T-helper 22 cell (primary cell): ENCODE data around the gene PHF21B.

ENCODE experiments used
- DNase-seq: peaks from one replicate; pipeline ENCODE4 v3.0.0-alpha.2; 2020; ENCODE audit warnings: low read depth

Gene PHF21B

DNA sequence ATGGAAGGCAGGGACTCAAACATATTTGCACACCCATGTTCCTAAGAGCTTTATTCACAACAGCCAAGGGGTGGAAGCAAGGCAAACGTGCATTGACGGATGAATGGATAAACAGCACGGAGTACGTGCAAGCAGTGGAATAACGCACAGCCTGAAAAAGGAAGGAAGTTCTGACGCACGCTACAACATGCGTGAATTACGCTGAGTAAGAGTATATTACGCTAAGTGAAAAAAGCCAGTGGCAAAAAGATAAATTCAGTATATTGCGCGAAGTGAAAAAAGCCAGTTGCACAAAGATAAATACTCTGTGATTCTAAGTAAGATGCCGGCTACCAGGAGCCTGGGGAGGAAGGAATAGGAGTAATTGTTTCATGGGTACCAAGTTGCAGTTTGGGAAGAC is 19.5 kb downstream of the PHF21B start:
- DNase-seq = no peak

DNA sequence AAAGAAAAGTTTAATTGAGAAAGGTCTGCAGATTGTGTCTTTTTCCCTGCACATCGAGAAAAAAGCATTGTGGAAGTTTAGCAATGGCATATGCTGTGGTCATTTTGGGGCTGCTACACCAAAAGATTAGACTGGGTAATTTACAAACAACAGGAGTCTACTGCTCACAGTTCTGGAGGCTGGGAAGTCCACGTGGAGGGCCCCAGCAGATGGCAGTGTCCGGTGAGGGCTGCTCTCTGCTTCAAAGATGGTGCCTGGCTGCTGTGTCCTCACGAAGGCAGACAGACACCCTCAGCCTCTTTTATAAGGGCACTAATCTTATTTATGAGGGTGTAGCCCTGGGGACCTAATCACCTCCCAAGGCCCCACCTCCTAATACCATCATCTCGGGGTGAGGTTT is 21.1 kb downstream of the PHF21B start:
- no peak for DNase-seq

DNA sequence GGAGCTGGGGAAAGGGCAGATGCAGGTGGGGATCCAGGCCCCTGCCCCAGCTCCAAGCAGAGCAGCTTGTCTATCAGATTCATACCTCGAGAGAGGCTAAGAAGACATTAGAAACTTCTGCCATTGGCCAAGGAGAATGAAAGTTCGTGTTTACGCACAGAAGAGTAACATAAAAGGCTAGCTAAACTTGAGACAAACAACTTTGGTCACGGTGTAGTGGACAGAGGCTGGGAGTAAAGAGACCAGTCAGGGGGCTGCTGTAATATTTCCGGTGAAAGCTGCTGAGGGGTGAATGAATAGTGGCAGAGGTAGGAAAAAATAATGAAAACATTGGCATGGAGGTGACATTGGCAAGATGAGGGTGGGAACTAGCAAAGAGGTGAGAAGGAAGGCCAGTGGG is 22.9 kb downstream of the PHF21B start:
- no peak for DNase-seq

GRCh38 chr22:44985906-44986527 is 23.8 kb downstream of the PHF21B start:
- no peak for DNase-seq

DNA sequence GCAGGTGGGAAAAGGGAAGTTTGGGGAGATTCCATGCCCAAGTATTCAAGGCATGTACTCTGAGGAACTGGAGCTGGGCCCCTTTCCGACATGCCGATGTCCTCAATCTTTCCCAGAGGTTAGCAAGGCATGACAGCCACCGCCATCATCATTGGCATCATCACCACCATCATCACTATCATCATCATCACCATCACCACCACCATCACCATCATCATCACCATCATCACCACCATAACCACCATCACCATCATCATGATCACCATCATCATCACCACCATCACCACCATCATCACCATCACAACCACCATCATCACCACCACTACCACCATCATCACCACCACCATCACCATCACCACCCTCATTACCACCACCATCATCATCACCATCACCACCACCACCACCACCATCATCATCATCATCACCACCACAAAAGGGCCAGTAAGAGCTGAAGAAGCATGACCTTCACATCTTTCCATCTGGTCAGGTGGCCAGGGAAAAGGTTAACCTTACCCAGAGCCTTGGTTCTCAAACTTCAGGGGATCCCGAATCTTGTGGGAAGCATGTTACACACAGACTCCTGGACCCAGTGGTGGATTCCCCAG is 25.8 kb downstream of the PHF21B start:
- no peak for DNase-seq

DNA sequence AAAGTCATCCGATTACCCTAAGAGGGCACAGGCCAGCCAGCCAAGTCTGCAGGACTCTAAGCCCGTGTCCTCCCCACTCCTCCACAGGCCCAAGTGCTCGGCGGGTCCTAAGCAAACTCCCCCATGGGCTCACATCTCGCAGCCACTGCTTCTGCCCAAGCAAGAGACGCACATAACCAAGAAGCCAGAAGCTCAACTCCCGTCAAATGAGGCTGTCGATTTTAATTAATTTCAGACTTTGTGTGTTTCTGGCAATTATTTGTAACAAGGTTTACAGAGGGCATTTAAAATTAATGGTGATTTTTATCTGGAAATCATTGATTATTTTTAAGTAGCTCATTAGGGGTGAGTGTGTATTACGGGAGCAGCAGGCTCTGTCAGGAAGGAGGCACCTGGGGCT is 27.4 kb downstream of the PHF21B start:
- no peak for DNase-seq

DNA sequence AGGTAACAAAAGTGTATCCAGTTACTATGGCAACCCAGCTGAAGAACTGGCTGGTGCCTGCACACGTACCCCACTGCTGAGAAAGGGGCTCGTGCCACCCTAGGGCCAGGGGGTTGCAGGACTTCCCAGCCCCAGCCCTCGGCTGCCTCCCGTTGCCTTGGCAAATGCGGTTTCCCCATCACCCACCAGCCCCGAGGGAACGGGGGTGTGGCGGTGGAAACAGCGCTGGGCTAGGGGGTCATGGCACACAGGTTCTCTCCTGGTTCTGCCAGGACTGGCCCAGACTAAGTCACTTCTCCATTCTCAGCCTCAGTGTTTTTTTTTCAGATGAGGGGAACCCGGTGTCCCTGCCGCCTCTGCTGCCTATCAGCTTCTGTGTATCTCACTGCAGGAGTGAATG is 27.9 kb downstream of the PHF21B start:
- DNase-seq = no peak

- DNase-seq = no peak
These were observed 30.7 kb downstream of the PHF21B start for GRCh38 chr22:44979154-44979553.

GRCh38 chr22:44975427-44976262 is 34.2 kb downstream of the PHF21B start:
- DNase-seq = no peak

GRCh38 chr22:44974454-44974853 is 35.4 kb downstream of the PHF21B start:
- no peak for DNase-seq

- no peak for DNase-seq
These were observed 36.0 kb downstream of the PHF21B start for GRCh38 chr22:44973829-44974228.

DNA sequence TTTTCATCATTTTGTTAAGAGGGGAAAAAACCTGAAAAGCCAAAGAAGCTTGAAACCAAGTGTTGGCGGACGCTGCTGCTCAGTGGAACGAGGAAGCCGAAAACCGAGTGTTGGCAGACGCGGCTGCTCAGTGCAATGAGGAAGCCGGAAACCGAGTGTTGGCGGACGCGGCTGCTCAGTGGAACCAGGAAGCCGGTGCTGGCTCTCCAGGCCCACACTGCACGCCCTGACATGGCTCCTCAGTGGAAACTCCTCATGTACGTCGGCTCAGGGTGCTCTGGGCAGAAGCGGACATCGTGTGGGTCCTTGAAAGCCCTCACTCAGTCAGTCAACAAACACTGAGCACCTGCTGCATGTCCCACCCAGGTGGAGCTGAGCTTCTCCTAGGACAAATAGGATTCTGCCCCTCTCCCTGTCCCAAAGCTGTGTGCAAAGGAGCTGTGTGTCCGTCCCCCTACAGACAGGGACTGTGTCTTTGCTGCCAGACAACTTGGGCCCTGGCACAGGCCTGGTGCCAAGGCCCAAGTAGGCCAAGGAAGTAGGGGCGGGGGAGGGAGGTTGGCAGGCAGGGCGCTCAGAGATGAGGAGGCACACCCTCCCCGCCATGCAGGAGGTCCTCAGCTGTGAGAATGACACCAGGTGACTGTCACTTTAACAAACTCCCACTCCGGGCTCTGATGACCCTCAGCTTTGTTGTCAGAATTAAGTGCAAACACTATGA is 37.3 kb downstream of the PHF21B start:
- DNase-seq = no peak

DNA sequence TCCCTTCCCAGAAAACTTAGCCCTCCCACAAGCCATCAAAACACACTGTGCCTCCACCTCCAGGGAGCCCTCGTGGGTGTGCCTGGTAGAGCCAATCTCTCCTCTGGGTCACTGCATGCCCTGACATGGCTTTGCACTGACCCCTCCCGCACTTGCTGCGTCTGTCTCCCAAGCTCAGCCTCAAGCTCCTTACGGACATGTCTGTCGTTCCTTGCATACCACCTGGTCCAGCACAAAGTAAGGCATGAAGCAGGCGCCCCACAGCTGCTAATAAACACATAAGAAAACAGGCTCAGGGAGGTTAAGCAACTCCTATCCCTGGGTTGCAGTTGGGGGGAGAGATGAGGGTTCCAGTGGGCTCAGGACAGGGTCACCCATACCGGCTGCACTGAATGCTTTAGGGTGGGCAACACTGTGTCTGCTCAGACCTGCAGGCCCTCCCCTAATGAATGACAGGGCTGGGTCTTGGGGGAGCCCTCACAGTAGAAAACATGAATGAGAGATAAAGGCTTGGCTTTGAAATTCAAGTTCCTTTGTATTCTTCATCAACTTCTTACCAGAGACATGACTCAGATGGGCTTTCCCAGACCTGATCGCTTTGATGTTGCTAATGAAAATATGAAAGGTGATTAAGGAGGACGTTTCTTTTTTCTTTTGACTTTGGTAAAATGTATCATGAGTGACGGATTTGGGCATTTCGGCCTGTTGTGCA is 38.0 kb downstream of the PHF21B start:
- DNase-seq = no peak

GRCh38 chr22:44970291-44970690 is 39.5 kb downstream of the PHF21B start:
- no peak for DNase-seq

DNA sequence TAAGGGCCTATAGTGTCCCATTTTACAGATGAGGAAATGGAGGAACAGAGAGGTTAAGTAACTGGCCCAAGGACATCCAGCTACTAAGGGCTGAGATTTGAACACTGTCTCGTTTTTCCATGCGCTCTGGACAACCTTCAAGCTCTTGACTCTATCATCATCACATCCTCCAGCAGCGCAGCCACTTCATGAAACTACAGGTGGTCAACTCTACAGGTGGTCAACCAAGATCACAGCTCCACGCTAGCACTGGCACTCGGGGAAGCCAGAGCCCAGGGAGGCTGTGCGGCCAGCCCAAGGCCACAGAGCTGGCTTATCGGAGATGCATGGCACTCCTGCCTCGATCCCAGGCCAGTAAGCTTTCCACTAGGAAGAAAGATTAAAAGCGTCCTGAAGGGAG is 40.0 kb downstream of the PHF21B start:
- DNase-seq = no peak

DNA sequence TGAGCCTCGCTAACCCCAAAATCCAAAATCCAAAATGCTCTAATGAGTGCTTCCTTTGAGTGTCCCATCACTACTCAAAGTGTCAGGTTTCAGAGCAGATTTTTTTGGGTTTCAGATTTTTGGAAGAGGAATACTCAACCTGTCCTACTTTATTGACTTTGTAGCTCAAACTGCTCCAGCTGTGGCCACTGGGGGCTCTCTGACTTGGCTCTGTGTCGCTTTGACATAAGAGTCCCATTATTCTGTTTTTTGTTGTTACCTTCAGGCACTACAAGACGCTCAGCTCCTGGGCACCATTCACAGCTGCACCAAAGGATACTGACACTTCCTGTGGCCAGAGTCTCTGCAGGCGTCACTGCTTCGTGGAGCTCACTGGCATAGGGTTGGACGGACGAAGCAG is 41.1 kb downstream of the PHF21B start:
- DNase-seq = no peak

DNA sequence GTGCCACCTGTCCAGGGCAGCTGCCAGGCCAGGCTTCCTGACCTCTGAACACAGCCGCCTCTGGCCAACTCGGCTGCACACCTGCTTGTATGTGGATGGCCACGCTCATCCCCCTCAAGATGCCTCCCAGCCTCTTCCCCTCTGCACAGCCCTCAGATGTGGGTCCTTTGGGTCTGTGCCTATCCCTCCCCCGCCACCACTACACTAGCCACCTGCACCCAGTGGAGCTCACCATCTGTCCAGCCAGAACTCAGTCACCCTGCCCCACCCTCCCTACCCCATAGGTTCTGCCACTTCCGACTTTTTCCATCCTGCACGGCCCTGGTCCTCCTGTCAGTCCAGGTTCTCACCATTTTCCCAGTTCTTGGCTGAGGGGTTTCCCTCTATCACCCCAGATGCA is 44.6 kb downstream of the PHF21B start:
- no peak for DNase-seq

GRCh38 chr22:44964722-44965078 is 45.1 kb downstream of the PHF21B start:
- no peak for DNase-seq

DNA sequence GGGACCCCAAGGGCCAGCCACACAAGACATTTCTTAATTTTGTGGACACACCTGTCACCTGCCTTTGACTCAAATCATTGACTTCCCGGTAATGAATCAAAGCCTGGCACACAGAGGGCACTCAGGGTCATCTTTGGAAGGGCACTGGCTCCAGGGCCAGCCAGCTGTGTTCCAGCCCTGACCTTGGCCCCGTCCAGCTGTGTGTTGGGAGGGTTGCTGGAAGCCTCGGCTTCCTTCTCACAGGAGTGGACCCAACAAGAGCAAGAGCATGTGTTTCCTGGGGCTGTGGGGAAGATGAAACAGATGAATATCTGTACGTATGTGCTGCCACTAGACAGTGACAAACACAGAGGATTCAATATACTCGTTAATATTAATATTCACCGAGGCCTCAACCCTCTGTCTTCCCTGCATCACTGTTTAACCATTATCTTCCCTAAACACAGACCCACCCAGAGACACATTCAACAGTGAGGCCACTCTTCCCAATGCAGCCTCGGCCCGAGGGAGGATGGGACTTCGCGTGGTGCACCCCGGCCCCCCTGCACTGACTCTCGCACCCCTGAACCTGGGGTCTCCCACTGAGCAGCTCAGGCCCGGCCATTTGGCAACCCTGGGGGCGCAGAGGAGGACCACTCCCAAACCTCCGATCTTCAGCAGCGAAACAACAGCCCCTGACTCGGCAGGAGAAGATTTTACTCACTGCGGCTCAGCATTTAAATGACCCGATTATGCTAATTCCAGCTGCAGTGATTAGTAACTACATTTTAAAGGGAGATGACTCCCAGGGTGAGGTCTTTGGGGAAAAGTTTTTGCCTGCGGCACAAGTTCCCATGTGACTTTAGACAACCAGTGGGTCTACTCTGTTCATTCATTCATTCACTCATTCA is 45.7 kb downstream of the PHF21B start:
- DNase-seq = no peak

- no peak for DNase-seq
These were observed 46.9 kb downstream of the PHF21B start for GRCh38 chr22:44962741-44963454.
